Limb (tissue), 2 donors: ENCODE measurements around the gene GXYLT2.

Experiments used
- DNase-seq, 2 donors: peaks; one replicate each; pipeline ENCODE4 v3.0.0-alpha.2; 2016; ENCODE audit errors: extremely low spot score in 2 of 2

Gene GXYLT2

GRCh38 chr3:73009750-73010149 is 121.9 kb downstream of the GXYLT2 start:
- DNase-seq, result no peak

DNA sequence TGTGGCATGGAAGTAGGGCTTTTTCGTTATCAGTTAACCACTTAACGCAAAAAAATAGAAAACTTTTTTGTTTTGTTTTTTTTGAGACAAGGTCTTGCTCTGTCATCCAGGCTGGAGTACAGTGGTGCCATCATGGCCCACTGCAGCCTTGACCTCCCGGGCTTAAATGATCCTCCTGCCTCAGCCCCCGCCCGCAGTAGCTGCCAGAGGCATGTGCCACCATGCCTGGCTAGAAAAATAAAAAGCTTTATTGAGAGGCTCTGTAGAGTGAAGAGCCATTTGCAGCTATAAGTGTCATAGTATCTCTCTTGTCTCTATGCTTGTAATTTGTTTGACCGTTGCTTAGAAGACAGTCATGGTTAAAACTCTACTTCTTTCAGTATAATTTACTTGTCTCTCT is 122.3 kb downstream of the GXYLT2 start:
- DNase-seq, result no peak

DNA sequence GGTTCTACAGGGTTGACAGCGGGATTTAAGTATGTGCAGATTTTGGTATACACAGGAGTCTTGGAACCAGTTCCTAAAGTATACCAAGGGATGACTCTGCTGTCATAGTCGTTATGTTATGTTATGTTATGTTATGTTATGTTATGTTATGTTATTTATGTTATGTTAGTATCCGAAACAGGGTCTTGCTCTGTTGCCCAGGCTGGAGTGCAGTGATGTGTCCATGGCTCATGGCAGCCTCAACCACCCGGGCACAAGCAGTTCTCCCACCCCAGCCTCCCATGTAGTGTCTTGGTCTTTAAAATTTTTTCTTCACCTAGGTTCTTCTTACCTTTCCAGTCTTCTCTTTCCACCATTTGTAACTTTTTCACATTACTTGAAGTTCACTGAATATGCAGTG is 130.5 kb downstream of the GXYLT2 start:
- no peak for DNase-seq

GRCh38 chr3:73018790-73019441 is 131.1 kb downstream of the GXYLT2 start:
- DNase-seq, result no peak

DNA sequence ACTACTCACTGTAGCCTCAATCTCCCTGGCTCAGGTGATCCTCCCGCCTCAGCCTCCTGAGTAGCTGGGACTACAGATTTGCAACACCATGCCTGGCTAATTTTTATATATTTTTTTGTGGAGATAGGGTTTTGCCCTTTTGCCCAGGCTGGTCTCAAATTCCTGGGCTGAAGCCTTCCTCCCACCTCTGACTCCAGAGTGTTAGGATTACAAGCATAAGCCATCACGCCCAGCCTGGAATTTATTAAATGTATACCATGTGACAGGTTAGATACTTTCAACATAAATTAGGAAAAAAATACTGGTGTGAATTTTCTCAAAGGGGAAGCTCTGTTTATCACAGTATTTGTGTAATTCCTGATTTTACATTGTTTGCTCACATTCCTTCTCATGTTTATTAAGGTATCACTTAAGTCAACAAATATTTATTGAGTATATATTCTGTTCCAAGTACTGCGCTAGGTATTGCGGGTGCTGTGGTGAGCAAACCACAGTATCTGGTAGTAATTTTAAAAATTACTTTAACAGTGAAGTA is 133.5 kb downstream of the GXYLT2 start:
- no peak for DNase-seq

DNA sequence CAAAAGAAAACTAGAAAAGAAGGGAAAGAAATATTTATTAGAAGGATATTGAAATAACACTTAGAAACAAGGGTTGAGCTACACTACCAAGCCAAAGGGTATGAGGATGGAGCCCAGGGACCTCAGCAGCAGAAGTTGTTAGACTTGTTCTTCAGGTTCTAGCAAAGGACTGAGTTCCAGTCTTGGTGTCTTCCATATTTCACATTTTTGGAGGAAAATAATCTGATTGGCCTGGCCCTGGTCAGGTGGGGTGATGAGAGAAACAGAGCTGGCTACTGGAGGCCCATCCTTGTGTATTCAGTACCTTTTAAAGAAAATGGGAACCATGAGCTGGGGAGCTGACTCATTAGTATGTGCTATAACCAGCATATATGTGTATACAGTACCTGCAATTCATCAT is 137.0 kb downstream of the GXYLT2 start:
- no peak for DNase-seq

DNA sequence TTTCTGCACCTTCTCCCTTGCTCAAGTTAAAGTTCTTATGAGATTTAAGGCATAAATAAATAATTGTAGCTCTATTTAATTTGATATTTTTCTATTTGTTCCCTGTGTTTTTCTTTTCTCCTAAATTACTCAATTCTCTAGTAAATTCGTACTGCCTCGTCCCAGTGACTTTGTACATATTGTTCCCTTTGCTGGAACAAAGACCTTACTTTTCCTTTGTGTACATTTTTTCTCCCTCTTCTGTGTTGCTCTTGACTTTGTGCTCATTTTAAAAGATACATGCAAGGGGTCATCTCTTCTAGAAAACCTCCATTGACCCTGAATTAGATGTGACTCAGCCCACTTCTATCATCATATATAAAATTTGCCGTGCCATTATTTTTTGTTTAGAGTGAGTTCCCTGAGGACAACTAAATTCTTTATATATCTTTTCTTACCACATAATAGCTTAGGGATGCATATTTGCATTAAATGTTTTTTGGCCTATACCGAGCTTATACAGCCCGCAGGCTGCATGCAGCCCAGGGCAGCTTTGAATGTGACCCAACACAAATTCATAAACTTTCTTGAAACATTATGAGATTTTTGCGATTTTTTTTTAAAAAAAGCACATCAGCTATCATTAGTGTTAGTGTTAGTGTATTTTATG is 138.4 kb downstream of the GXYLT2 start:
- no peak for DNase-seq
